GM12892 (cell line): Measurements from ENCODE around the gene PIM3.

Experiments
- POLR2A ChIP-seq: IDR thresholded peaks from 2 replicates; pipeline ENCODE4 v1.6.1; 2011; ENCODE audit warnings: low read depth, low read length, control low read depth
- POLR2AphosphoS5 ChIP-seq: IDR thresholded peaks from 2 replicates; pipeline ENCODE4 v1.6.1; 2011; ENCODE audit warnings: low read depth, low read length, control low read depth

DNA sequence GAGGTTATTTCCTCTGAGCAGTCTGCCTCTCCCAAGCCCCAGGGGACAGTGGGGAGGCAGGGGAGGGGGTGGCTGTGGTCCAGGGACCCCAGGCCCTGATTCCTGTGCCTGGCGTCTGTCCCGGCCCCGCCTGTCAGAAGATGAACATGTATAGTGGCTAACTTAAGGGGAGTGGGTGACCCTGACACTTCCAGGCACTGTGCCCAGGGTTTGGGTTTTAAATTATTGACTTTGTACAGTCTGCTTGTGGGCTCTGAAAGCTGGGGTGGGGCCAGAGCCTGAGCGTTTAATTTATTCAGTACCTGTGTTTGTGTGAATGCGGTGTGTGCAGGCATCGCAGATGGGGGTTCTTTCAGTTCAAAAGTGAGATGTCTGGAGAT is 3.1 kb downstream of the PIM3 start:
- TF ChIP-seq POLR2A (no peak; the same call in 1 of the 2 replicates), POLR2AphosphoS5 (no peak)
